ENCODE results near the gene TOPAZ1. TPM values are rescaled to one million over a fixed set of nuclear protein-coding genes. Genes with fewer than 3 reads are reported as not detected.

Gene TOPAZ1
- total and polyA plus RNA-seq, 9 of the 15 experiments (the other 6 are each of a cell fraction or from before 2014, with no cell fraction given), result 0.01 TPM; not detected in 8

DNA sequence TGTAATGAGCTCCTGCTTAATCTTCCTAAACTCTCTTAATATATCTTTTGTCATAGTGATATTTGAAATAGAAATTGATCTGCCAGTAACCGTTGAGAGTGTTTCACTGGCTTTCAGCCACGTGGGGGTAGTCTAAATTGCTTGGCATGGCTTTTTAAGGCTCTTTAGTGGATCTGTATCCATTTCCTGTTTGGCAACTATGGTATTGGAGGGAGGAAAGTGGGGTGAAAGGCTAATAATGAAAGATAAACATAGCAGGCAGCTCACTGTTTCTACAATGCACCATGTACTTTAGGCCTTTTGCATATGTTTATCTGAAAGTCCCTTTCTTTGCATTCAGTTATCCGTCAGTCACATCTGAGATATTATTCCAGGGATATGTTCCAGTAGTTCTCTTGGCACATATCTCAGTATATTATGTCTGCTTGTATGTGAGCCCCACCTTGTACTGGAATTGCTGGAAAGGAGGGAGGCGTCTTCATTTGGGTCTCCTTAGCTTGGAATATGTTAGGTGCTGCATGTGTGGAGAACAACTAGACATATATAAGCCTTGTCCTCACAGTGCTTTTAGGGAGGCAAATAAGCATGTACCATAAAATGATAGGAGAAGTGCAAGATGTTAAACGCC is 10.8 kb downstream of the TOPAZ1 start:
- Histone ChIP-seq H3K9me1 (ENCODE audit: control insufficient read depth, insufficient read depth, low read length) (no peaks in the 10 kb centered on the region), H3K4me1 (replicated peaks in 1 of 2; ENCODE audit: control insufficient read depth in 2 of 2, insufficient read depth in 2 of 2, low read length in 2 of 2) (peaks cover 0 to 9% of the 10 kb centered on the region in 2 experiments; a peak in 2 of 5 replicates), H4K20me1 (replicated peaks; ENCODE audit: control insufficient read depth, insufficient read depth, low read length) (no peaks in the 10 kb centered on the region), H3K79me2 (ENCODE audit: control insufficient read depth, insufficient read depth, low read length) (no peaks in the 10 kb centered on the region), H3K27me3 (ENCODE audit: control insufficient read depth in 2 of 2, insufficient read depth in 2 of 2, low read length in 2 of 2) (no peaks in the 10 kb centered on the region), H3K9me3 (replicated peaks; ENCODE audit: control insufficient read depth, insufficient read depth, low read depth, low read length) (peaks cover 4% of the 10 kb centered on the region; the same call in 1 of the 2 replicates), H3K36me3 (ENCODE audit: control insufficient read depth, insufficient read depth, low read length) (no peaks in the 10 kb centered on the region), H3K27ac (ENCODE audit: extremely low read depth, low read depth, low read length) (peak overlapping the region; percentile 12; the same call in 1 of the 3 replicates), H3K4me2 (ENCODE audit: insufficient read depth, low read length) (no peak overlapping the region), H2AFZ (ENCODE audit: low read depth, low read length) (peak overlapping the region; percentile 80), H3K4me3 (no peak overlapping the region), H3K9ac (ENCODE audit: insufficient read depth in 1 of 2, low read depth in 2 of 2, low read length in 2 of 2) (no peak overlapping the region)
- ChIA-PET POLR2A (interaction anchor here (0.6 to 1.7 kb wide), 4 partner anchors 14 to 265 kb away, joined by 3 to 5 read pairs (median 3); no protein-coding TSS in a partner anchor), CTCF (ENCODE audit: low intra/inter-chr PET ratio) (no interaction called here)
- TF ChIP-seq RAD21 (CRISPR knock-in tag; conservative IDR thresholded peaks at IDR 0.05 in 1 of 2, IDR thresholded peaks at IDR 0.05 in 1 of 2) (peak in 1 of 2 experiments; percentile 30; a peak in 2 of 4 replicates), CTCF (IDR thresholded peaks at IDR 0.05 in 2 of 3, conservative IDR thresholded peaks at IDR 0.05 in 1 of 3; ENCODE audit: insufficient read depth in 2 of 3, low read depth in 1 of 3, low read length in 3 of 3) (peak; percentile 15 to 27 (median 16); a peak in 1 of 6 replicates)
- TF ChIP-seq, protein P1, sequence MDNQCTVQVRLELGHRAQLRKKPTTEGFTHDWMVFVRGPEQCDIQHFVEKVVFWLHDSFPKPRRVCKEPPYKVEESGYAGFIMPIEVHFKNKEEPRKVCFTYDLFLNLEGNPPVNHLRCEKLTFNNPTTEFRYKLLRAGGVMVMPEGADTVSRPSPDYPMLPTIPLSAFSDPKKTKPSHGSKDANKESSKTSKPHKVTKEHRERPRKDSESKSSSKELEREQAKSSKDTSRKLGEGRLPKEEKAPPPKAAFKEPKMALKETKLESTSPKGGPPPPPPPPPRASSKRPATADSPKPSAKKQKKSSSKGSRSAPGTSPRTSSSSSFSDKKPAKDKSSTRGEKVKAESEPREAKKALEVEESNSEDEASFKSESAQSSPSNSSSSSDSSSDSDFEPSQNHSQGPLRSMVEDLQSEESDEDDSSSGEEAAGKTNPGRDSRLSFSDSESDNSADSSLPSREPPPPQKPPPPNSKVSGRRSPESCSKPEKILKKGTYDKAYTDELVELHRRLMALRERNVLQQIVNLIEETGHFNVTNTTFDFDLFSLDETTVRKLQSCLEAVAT (IDR thresholded peaks at IDR 0.05), result no peak
- ATAC-seq, result peak; percentile 66
- no peak for DNase-seq (ENCODE audit: extremely low read depth in 1 of 4, low spot score in 3 of 4)
- no peak for FAIRE-seq
- 35% methylated on average over 5 of the region's 5 CpGs for WGBS (ENCODE audit: insufficient coverage, low coverage, missing lambda C conversion rate)
- no TSS peak for BruUV-seq (replicated peaks)
- in situ Hi-C loops (cut with MboI), result no loop called here
- intact Hi-C loops (cut with micrococcal nuclease), result no loop called here

Measured in K562 (cell line).